GM18508 (cell line): ENCODE data around the gene AMT.
A peak's percentile ranks its signal among the peaks of the same experiment; 100 is the strongest.

Experiments used
- ATAC-seq: cut with Tn5 transposase; IDR thresholded peaks from one replicate; pipeline ENCODE4 v1.9.1; 2021; ENCODE audit warnings: moderate number of reproducible peaks; ENCODE audit not compliant: insufficient read depth, unreplicated experiment

The AMT gene

GRCh38 chr3:49422379-49423248 is at the start of gene AMT:
AMT (minus strand) TSS chr3:49422473; CDS start chr3:49422450, 23 bp downstream.
- ATAC-seq: no peak

DNA sequence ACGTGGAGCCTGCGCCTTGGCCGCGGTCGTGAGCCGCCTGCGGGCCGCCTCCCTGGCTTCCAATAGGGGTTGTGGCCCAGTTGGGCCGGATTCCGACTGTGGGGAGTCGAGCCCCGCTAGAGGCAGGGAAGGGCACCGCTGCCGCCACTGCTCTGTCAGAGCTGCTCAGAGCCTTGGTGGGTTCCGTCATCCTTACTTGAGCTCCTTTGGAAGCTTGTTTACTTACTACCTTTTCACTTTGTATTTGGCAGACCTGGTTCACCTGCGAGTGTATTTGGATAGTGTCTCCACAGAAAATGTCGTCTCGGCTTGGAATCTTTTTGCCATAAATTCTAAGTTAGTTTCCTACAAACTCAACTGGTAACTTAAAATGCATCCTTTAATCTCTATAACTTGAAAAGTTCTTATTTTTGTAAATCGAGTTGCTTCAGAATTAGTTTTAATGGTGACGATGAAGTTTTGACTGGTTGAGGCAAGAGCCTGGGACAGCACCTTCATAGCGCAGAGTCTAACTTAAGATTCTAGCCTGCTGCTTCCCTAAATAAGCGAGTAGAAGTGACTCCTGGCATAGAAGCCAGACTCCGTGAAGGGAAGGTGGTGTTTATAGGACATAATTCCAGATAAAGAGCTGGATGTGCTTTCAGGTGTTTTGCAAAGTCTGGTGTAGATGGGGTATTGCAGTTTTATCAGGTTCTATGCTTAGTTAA is 48.6 kb upstream of the AMT start:
- ATAC-seq: no peak

GRCh38 chr3:49469936-49470713 is 47.9 kb upstream of the AMT start, which contains the start of gene DAG1:
DAG1 (plus strand) TSS chr3:49470267; CDS start chr3:49510535, 40,268 bp downstream.
- ATAC-seq: peak; percentile 40

DNA sequence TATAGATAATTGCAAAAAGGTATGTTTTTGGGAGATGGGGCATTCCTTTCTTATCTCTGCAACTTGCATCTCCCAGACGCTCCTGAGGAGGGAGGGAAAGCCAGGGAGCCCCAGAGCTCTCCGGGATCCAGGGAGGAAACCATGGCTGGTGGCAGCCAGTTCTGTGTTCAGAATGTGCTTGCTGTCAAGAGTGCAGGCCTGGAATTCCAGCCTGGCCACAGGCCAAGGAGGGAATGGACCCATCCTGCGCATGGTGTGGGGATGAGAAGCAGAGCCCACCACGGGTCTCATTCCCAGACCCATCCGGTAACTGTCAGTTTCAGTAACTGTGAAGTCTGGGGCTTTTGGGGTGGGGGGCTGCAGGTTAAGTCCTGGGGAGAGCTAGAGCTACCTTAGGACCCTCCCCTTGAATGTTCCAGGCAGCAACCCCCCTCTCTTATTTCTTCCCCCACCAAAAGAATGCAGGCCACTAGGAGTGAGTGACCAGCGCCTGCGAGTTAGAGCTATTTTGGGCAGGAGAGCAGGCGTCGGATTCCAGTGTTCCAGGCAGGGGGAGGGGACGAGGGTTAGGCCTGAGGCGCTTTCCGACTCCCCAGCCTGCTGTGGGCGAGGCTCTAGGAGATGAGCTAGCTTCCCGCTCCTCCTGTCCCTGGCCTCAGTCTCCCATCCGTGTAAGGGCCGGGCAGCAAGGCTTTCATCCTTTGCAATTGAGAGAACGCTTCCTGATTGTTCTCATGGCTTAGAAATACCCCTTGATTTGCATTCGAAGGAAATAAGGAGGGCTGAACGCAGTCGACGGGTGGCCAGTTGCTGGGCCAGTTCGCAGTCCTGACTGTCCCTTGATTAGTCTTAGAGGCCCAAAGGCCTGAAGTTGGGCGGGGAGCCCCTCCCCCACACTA is 47.0 kb upstream of the AMT start:
- no peak for ATAC-seq

DNA sequence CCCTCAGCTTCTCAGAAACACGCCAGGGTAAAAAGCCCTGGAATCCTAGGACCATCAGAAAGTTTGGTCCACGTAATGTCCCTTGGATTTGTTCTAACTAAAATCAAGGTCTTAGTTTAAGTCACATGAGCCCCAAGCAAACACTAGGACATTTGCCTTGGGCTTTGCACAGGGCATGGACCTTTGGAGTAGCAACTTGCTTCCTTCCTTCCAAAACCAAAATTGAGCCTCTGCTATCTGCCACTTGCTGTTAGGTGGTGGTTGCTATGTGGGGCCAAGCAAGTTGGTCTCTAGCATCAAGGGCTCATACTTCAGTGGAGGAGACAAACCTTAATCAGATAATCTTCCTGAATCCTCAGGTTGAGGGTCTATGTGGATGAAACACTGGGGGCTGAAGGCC is 43.8 kb upstream of the AMT start:
- ATAC-seq: no peak

DNA sequence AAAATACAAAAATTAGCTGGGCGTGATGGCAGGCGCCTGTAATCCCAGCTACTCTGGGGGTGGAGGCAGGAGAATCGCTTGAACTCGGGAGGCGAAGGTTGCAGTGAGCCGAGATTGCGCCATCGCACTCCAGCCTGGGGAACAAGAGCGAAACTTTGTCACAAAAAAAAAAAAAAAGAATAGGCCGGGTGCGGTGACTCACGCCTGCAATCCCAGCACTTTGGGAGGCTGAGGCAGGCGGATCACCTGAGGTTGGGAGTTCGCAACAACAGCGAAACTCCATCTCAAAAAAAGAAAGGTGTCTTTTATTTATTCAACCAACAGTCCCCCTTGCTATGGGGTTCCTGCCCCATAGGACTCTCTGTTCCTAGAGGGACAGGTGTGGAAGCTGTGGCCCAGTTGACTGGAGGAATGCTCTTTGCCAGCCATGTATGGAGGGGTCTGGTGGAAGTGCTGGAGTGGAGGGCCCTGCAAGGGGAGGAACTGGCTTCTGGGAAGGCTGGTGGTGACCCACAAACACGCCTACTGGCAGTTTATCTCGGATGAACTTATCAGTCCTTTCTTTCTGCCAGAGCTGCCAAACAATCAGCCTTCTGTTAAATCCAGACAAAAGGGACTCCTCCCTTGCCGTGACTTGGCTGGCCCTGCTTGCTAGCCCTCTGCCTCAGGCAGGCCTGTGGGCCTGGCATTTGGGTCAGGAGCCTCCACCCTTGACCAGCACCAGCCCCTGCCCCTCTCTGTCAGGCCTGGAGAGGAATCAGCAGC is 43.2 kb upstream of the AMT start:
- no peak for ATAC-seq

GRCh38 chr3:49462222-49462621 is 39.9 kb upstream of the AMT start:
- no peak for ATAC-seq

- no peak for ATAC-seq
These were observed 39.3 kb upstream of the AMT start for GRCh38 chr3:49461443-49462171.

GRCh38 chr3:49460956-49461355 is 38.7 kb upstream of the AMT start:
- no peak for ATAC-seq

- ATAC-seq: no peak
These were observed 38.1 kb upstream of the AMT start for GRCh38 chr3:49460188-49460890.

DNA sequence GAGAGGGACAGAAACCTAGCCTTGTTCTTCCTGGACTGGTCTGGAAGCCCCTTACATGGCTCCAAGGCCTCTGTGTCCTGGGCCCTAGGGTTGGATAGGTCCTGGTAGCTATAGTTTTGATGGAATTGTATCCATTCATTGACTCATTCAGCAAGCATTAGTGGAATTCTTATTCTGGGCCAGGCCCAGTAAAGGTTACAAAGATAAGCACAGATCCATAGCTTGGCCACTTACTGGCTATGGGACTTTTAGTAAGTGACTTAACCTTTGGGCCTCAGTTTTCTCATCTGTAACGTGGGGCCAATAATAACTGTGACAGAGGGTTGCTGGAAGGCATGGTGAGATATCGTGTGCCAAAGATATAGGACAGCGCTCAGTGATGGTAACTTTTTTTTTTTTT is 34.2 kb upstream of the AMT start:
- no peak for ATAC-seq

DNA sequence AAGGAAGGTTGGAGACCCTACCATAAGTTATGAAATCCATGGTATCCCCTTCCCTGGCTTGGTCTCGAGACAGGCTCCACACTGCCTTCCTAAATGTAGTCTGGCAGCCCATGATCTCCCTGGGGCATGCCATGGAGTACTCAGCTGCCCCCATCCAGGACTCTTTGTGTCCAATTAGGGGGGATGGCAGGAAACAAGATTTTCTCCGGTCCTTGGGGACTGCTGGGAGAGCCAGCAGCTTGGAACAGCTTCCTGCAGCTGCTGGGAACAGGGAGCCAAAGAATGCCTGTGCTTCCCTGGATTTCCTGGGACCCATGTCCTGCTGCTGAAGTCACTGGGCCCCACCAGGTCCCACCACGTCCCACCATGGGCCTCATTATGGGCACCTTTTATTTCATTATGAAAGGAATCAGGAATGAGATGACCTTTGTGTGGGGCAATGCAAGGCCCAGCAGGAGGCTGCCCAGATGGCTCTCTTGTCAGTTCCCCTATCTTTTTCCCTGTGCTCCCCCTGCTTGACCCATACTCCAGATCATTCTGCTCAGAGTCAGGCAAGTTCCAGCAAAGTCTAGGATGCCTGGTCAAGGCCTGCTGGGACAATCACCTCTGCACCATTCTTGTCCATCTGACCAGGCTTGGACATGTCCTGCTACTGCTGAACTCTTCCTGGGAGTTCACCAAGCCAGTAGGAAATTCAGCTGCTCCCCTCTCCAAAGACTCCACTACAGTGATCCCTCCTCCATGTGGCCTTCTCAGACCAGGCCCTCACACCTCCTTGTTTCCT is 32.8 kb upstream of the AMT start:
- ATAC-seq: no peak

DNA sequence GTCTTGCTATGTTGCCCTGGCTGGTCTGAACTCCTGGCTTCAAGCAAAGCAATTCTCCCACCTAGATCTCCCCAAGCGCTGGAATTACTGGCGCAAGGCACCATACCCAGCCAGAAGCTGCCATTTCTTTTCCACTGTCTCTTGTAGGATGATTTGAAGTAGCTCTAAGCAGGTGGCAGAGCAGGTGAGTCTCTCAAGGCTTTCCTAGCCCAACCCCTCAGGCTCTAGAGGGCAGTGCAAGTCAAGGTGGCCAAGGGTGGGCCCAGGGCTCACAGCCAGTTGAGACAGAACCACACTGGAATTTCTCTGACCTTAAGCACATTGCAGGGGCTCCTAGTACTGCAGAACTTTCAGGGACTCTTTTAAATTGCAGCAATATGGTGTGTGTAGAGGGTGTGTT is 32.2 kb upstream of the AMT start:
- no peak for ATAC-seq

- ATAC-seq: no peak
These were observed 31.3 kb upstream of the AMT start for GRCh38 chr3:49453621-49454020.

DNA sequence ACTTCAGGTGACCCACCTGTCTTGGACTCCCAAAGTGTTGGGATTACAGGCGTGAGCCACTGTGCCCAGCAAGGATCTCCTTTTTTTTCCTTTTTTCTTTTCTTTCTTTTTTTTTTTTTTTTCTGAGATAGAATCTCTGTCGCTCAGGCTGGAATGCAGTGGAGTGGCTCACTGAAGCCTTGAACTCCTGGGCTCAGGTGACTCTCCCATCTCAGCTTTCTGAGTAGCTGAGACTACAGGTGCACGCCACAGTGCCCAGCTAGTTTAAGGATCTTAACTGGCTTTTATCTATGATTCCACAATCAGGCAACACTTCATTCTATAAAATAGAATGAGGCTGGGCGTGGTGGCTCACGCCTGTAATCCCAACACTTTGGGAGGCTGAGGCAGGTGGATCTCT is 23.1 kb upstream of the AMT start:
- ATAC-seq: no peak

DNA sequence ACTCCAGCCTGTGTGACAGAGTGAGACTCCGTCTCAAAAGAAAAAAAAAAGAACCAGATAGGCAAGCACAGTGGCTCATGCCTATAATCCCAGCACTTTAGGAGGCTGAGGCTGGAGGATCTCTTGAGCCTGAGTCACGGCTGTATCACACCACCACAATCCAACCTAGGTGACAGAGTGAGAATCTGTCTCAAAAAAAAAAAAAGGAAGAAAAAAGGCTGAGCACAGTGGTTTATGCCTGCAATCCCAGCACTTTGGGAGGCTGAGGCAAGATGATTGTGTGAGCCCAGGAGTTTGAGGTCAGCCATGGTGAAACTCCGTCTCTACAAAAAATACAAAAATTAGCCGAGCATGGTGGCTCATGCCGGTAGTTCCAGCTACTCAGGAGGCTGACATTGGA is 12.5 kb upstream of the AMT start:
- no peak for ATAC-seq

DNA sequence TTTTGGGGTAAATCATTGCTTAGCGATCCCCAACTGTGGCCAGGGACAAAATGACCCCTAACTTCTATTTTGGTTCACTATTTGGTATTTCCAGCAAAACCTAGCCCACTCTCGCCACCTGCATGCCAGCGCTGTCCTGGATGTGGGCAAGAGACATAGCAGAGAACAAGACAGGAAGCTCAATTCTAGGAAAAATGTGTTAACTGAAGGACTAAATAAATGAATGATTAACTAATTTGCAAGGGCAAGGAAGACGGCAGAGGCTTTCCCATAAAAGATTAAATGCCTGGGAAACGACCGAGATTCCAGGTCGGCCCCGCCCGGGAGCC is 6.4 kb upstream of the AMT start:
- ATAC-seq: no peak
